HCT116 (cell line): ENCODE data around the gene PACSIN2. TPM values are rescaled to one million over a fixed set of nuclear protein-coding genes. Genes with fewer than 3 reads are reported as not detected.

ENCODE experiments used
- ATAC-seq: fragments of 200-7000 bp; cut with Tn5 transposase; 2 replicates; pipeline ENCODE4 v1.9.1; 2020; ENCODE audit warnings: mild to moderate bottlenecking, moderate library complexity
- BruUV-seq: library from RNA; stranded (reverse); fragments of 400-500 nt; replicated peaks from 2 replicates; lab custom pipeline; 2021; lab: Mats Ljungman, UMichigan
- CTCF ChIA-PET: fragments of 300-600 bp; sonication (Branson Sonifier 250); formaldehyde crosslinking; loops from one replicate; lab custom pipeline; 2021; ENCODE audit warnings: antibody characterized with exemption; lab: Charles Lee
- POLR2A ChIA-PET: fragments of 300-600, 350-600 bp; sonication (Branson Sonifier 250); formaldehyde crosslinking; loops from one replicate; lab custom pipeline; 2021; ENCODE audit warnings: antibody characterized with exemption; lab: Charles Lee
- RAD21 ChIA-PET, 2 experiments: fragments of 300-600 bp; sonication (Branson Sonifier 250); formaldehyde crosslinking; loops; one replicate each; lab custom pipeline; 2023; ENCODE audit warnings: low total read pairs in 2 of 2; ENCODE audit not compliant: uncharacterized antibody in 2 of 2, unreplicated experiment in 2 of 2, low non-redundant PET in 1 of 2; lab: Charles Lee
- DNase-seq: peaks from one replicate; pipeline ENCODE4 v3.0.0-alpha.2; 2010; ENCODE audit warnings: low read depth, low spot score
- H2AFZ ChIP-seq: fragments of 200-600 bp; shearing (Covaris generic), sonication (generic); 2 replicates; pipeline ENCODE4 v1.6.1; 2017; ENCODE audit warnings: low read depth, mixed run types, mixed read lengths, antibody characterized with exemption, low read length; ENCODE audit not compliant: poor library complexity, severe bottlenecking
- H3K27ac ChIP-seq: 2 replicates; pipeline ENCODE4 v1.5.1; 2012; ENCODE audit warnings: low read depth, low read length
- H3K27me3 ChIP-seq: fragments of 200-600 bp; sonication (generic); 2 replicates; pipeline ENCODE4 v1.6.1; 2016; ENCODE audit warnings: mixed run types, low read length, mixed read lengths; ENCODE audit not compliant: insufficient read depth
- H3K36me3 ChIP-seq, 2 experiments: fragments of 200-500 bp in 1 of 2; fragments of 200-600 bp in 1 of 2; sonication (Bioruptor generic) in 1 of 2; sonication (generic) in 1 of 2; 2 replicates each; pipeline versions ENCODE4 v1.5.1 to v1.6.1; 2014 to 2016; ENCODE audit warnings: low read length in 2 of 2, inconsistent platforms in 1 of 2, mixed read lengths in 1 of 2, mixed run types in 1 of 2; ENCODE audit not compliant: insufficient read depth in 2 of 2, control insufficient read depth in 1 of 2
- H3K4me1 ChIP-seq, 2 experiments: fragments of 200-600 bp in 1 of 2; sonication (generic) in 1 of 2; 2 replicates each; pipeline versions ENCODE4 v1.5.1 to v1.6.1; 2012 to 2017; ENCODE audit warnings: low read length in 2 of 2, inconsistent platforms in 1 of 2, mild to moderate bottlenecking in 1 of 2, mixed read lengths in 1 of 2, mixed run types in 1 of 2, moderate library complexity in 1 of 2; ENCODE audit not compliant: insufficient read depth in 2 of 2, control insufficient read depth in 1 of 2
- H3K4me2 ChIP-seq: fragments of 200-600 bp; sonication (generic); 2 replicates; pipeline ENCODE4 v1.6.1; 2017; ENCODE audit warnings: mixed run types, low read length, mixed read lengths
- H3K4me3 ChIP-seq, 2 experiments: fragments of 200-600 bp in 1 of 2; sonication (generic) in 1 of 2; replicated peaks in 1 of 2; 2 replicates each; pipeline ENCODE4 v1.5.1; 2011 to 2016; ENCODE audit warnings: low read length in 2 of 2, control low read depth in 1 of 2, low read depth in 1 of 2, mild to moderate bottlenecking in 1 of 2, mixed read lengths in 1 of 2, mixed run types in 1 of 2
- H3K79me2 ChIP-seq: fragments of 200-600 bp; sonication (generic); 2 replicates; pipeline ENCODE4 v1.6.1; 2017; ENCODE audit warnings: mild to moderate bottlenecking, mixed run types, low read length, moderate library complexity, mixed read lengths; ENCODE audit not compliant: insufficient read depth
- H3K9ac ChIP-seq: fragments of 200-600 bp; sonication (generic); 2 replicates; pipeline ENCODE4 v1.6.1; 2016; ENCODE audit warnings: low read length, mixed read lengths
- H3K9me2 ChIP-seq: fragments of 200-600 bp; sonication (generic), shearing (Covaris generic); 2 replicates; pipeline ENCODE4 v1.6.1; 2017; ENCODE audit warnings: mixed run types, mild to moderate bottlenecking, moderate library complexity; ENCODE audit not compliant: insufficient read depth
- H3K9me3 ChIP-seq, 2 experiments: fragments of 200-500 bp in 1 of 2; fragments of 200-600 bp in 1 of 2; sonication (Bioruptor generic) in 1 of 2; sonication (generic) in 1 of 2; 2 replicates each; pipeline ENCODE4 v1.6.1; 2014 to 2017; ENCODE audit warnings: low read length in 2 of 2, mixed read lengths in 2 of 2, inconsistent platforms in 1 of 2, low read depth in 1 of 2, mild to moderate bottlenecking in 1 of 2, mixed run types in 1 of 2, moderate library complexity in 1 of 2; ENCODE audit not compliant: control insufficient read depth in 1 of 2, insufficient read depth in 1 of 2
- H4K20me1 ChIP-seq: fragments of 200-600 bp; sonication (generic), shearing (Covaris generic); 2 replicates; pipeline ENCODE4 v1.6.1; 2017; ENCODE audit warnings: mixed run types, mild to moderate bottlenecking, moderate library complexity; ENCODE audit not compliant: insufficient read depth
- CBX3 ChIP-seq: IDR thresholded peaks from 2 replicates; pipeline ENCODE4 v1.6.1; 2012; ENCODE audit warnings: low read depth
- CEBPB ChIP-seq: IDR thresholded peaks from 2 replicates; pipeline ENCODE4 v1.6.1; 2012; ENCODE audit warnings: low read depth
- ELF1 ChIP-seq: IDR thresholded peaks from 2 replicates; pipeline ENCODE4 v1.6.1; 2012; ENCODE audit warnings: low read depth, borderline replicate concordance
- FOSL1 ChIP-seq: IDR thresholded peaks from 2 replicates; pipeline ENCODE4 v1.6.1; 2012; ENCODE audit warnings: low read depth
- POLR2A ChIP-seq: IDR thresholded peaks from 2 replicates; pipeline ENCODE4 v1.7.0; 2011; ENCODE audit warnings: borderline replicate concordance; ENCODE audit not compliant: insufficient read depth, insufficient read length; ENCODE audit errors: extremely low read depth
- POLR2AphosphoS5 ChIP-seq: IDR thresholded peaks from 2 replicates; pipeline ENCODE4 v1.6.1; 2011; ENCODE audit warnings: mild to moderate bottlenecking, low read depth, low read length, moderate library complexity
- RAD21 ChIP-seq: IDR thresholded peaks from 2 replicates; pipeline ENCODE4 v1.6.1; 2012; ENCODE audit warnings: low read depth, mild to moderate bottlenecking
- SP1 ChIP-seq: IDR thresholded peaks from 2 replicates; pipeline ENCODE4 v1.6.1; 2012; ENCODE audit warnings: low read depth
- YY1 ChIP-seq: IDR thresholded peaks from 2 replicates; pipeline ENCODE4 v1.6.1; 2011; ENCODE audit warnings: low read length, low read depth, moderate library complexity, mild to moderate bottlenecking; ENCODE audit not compliant: insufficient replicate concordance; ENCODE audit errors: extremely low read depth
- ZBTB33 ChIP-seq: IDR thresholded peaks from 2 replicates; pipeline ENCODE4 v1.6.1; 2011; ENCODE audit warnings: mild to moderate bottlenecking, low read length, moderate library complexity; ENCODE audit not compliant: insufficient replicate concordance; ENCODE audit errors: extremely low read depth
- intact Hi-C: fragments of 100-400 bp; cut with micrococcal nuclease; formaldehyde crosslinking; loops from 2 replicates; pipeline ENCODE4 v1.10.0; 2022
- total RNA-seq: library from RNA; stranded (reverse); gene quantifications from one replicate; pipeline ENCODE4 v1.2.1, GENCODE V29; 2021; ENCODE audit not compliant: unreplicated experiment
- TF ChIP-seq, protein P1 (sequence below): IDR thresholded peaks from 2 replicates; pipeline ENCODE4 v1.6.1; 2012; ENCODE audit warnings: low read depth

The PACSIN2 gene
- total RNA-seq, 1 experiment from 2014 or later: 48.2 TPM

DNA sequence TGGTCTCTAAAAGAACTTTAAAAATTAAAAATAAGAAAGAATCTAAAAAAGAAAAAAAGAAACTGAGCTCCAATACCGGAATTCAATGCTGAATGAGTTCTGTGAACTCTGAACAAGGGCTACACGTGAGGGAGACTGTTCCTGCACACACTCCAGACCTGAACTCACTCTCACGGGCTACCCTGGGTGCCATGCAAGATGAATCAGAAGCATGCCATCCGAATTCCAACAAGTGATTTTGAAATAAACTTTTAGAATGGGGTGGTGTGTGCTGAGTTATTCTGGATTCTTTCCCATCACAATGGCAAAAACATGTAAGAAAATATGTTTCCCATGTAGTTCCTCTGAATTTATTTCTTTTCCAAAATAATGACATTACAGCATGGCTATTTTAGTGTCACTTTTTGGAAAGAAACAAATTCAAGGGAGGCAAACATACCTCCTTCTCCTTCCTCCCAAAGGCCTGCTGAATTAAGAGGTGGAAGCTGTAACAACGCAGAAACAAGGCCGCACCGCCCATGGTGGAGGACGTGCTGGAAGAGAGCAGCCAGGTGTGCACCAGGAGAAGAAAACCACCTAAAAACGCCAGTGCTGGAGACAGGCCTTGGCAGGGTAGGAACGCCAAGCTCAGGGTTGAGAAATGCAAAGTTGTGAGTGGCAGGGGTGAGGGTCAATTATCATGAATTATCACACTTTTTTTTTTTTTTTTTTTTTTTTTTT lies 94.7 kb downstream of the PACSIN2 start:
- Histone ChIP-seq H3K9me2 (no peaks in the 10 kb centered on the region), H3K4me2 (peak overlapping the region; percentile 64), H3K4me3 (no peak overlapping the region), H3K27me3 (no peaks in the 10 kb centered on the region), H3K4me1 (peaks cover 44 to 61% of the 10 kb centered on the region in 2 experiments), H3K36me3 (no peaks in the 10 kb centered on the region), H3K79me2 (peaks cover 51% of the 10 kb centered on the region), H4K20me1 (no peaks in the 10 kb centered on the region), H3K9ac (no peak overlapping the region), H3K9me3 (no peaks in the 10 kb centered on the region), H2AFZ (no peak overlapping the region), H3K27ac (no peak overlapping the region)
- TF ChIP-seq ZBTB33 (no peak), CEBPB (no peak), CBX3 (no peak), FOSL1 (no peak), POLR2AphosphoS5 (no peak), POLR2A (no peak), YY1 (no peak), RAD21 (no peak), SP1 (no peak), ELF1 (no peak)
- TF ChIP-seq, protein P1, sequence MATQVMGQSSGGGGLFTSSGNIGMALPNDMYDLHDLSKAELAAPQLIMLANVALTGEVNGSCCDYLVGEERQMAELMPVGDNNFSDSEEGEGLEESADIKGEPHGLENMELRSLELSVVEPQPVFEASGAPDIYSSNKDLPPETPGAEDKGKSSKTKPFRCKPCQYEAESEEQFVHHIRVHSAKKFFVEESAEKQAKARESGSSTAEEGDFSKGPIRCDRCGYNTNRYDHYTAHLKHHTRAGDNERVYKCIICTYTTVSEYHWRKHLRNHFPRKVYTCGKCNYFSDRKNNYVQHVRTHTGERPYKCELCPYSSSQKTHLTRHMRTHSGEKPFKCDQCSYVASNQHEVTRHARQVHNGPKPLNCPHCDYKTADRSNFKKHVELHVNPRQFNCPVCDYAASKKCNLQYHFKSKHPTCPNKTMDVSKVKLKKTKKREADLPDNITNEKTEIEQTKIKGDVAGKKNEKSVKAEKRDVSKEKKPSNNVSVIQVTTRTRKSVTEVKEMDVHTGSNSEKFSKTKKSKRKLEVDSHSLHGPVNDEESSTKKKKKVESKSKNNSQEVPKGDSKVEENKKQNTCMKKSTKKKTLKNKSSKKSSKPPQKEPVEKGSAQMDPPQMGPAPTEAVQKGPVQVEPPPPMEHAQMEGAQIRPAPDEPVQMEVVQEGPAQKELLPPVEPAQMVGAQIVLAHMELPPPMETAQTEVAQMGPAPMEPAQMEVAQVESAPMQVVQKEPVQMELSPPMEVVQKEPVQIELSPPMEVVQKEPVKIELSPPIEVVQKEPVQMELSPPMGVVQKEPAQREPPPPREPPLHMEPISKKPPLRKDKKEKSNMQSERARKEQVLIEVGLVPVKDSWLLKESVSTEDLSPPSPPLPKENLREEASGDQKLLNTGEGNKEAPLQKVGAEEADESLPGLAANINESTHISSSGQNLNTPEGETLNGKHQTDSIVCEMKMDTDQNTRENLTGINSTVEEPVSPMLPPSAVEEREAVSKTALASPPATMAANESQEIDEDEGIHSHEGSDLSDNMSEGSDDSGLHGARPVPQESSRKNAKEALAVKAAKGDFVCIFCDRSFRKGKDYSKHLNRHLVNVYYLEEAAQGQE: no peak
- no peak for DNase-seq
- ChIA-PET CTCF (interaction anchor here (1.0 to 1.6 kb wide), 2 partner anchors 52 to 71 kb away, joined by 4 read pairs; no protein-coding TSS in a partner anchor), POLR2A (no interaction called here), RAD21 (no interaction called here)
- intact Hi-C loops: no loop called here
- no TSS peak for BruUV-seq
- no peak for ATAC-seq
